ENCODE measurements around the gene ZPBP2.

ZPBP2 gene

GRCh38 chr17:39913989-39914388, 46.0 kb downstream of the ZPBP2 start:
- no peak for DNase-seq

DNA sequence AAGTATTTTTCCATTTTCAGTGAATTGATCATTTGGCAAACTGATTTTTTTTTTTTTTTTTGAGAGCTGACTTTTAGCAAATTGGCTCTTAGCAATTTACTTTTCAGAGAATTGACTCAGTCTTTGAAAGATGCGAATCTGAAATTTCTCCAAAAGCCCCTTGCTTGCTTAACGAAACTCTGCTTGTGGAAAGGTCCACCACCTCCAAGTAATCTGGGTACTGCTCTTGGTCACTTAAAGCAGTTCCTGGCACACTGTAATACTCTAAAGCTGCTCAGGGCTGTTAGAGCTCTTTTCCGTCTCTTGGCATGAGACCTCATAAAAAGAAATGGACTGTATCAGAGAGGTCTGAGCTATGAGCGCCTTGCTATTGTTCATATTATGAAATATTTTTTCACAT, 47.6 kb downstream of the ZPBP2 start:
- DNase-seq = no peak

DNA sequence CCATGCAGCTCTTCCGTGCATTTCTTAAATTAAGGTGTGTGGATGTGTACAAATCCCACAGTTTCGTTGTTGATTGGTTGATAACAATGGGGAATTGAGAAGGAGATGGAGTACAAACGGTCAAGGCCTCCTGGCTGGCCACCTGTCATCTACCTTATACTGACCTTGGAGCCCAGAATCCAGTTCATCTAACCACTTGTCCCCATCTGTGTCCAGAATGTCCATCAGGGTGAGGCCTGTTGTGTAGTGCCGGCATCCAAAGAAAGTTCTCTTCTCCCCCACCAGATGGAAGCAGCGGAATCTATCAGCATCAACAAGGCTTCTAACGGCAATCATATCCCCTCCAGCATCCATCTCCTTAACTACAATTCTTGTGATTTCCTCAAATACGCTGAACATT, 48.9 kb downstream of the ZPBP2 start:
- no peak for DNase-seq

DNA sequence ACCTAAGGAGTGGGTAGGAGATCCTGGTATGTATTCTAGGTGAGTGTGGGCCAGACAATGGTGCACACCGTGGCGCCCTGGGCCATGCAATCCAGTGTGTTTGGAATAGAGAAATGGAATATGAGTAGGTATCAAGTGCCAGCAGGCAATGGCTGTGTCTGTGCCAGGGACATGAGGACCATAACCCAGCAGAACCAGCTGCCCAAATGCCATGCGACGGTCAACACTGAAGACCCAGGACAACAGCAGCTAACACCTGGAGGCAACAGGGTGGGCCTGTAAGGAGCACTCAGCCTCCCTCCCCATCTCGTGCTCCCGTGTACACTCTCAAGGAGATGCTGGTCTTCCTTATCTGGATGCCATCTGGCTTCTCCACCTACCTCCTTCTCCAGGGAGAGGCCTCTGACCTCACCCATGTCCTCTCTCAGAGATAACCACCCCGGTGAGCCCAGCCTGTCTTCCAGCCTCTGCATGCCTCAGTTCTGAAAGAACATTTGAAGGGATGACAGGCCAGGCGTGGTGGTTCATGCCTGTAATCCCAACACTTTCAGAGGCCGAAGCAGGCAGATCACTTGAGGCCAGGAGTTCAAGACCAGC, 51.2 kb downstream of the ZPBP2 start:
- no peak for DNase-seq

DNA sequence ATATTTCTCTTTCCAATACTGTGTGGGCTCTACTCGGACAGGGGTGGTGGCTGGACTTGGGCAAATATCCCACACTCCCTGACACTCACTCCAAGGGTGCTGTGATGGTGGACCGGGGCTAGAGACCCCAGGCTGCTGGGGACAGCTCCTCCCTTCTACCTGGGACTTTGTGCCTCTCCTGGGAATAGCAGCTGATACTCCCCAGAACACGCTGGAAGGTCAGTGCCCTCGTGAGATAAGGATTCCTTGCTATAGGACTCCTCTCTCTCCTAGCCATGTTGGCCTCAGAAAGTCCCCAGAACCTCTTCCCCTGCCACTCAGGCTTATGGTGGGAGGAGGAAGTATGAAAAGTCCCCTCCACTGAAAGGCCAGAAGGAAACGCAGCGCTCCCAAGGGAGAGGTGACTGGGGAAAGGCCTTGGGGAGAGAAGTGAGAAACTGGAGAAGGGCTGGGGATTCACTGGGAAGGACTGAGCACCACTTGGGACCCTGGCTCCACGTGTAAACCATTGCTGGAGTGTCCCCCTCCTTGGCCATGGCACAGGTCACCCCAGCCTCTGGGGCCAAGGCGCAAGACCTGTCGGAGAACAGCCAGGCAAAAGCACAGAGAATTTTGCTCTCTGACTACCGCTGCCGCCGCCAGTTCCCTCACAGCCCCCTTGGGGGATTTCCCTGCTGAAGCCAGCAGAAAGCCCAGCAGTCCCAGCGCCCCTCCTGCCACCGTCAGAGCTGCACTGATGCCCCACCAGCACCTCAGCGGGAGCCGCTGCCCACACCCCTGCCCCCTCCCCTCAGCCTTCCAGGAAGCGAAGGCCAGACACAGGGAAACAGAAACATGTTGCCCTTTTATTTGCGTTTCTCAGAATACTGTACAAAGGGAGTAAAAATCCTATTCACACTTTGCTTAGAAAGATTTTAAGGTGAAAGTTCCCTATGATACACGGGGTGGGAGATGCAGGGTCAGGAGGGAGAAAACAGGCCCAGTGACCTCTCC, 52.5 kb downstream of the ZPBP2 start:
- DNase-seq = no peak

DNA sequence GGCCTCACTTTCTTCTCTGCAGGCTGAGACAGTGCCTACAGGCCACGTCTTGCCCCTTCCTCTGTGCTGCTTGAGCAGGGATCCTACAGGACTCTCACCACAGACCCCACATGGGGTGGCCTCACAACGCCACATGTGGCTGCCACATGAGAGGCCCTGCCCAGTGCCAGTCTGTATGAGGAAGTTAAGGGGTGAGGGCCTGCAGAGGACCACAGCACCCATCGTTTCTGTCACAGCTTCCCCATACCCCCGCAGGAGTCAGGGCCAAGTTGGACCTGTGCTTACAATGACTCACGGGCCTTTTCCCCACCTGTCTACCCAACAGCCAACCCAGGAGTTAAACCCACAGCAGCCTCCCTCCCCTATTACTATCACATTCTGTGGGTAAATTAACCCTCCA, 53.3 kb downstream of the ZPBP2 start:
- DNase-seq = no peak

DNA sequence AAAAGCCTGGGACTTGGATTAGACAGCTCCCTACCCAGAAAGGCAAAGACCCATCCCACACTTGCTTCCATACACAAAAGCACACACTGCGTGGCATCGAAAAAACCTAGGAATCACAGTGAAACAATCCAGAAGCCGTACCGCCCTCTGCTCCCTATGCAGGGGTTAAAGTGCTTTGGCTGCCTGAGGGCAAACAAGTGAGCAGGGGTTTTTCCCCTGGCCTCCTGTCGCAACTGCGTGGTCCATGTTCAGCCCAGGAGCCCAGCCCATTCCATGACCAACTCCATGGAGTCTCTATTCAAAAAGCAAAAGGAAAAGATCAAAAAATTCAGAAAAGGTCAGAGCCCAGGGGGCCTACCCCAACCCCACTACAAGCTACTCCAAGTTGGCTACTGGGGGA, 54.0 kb downstream of the ZPBP2 start:
- no peak for DNase-seq

- DNase-seq = no peak
Observed at GRCh38 chr17:39923230-39923629, 55.2 kb downstream of the ZPBP2 start.

DNA sequence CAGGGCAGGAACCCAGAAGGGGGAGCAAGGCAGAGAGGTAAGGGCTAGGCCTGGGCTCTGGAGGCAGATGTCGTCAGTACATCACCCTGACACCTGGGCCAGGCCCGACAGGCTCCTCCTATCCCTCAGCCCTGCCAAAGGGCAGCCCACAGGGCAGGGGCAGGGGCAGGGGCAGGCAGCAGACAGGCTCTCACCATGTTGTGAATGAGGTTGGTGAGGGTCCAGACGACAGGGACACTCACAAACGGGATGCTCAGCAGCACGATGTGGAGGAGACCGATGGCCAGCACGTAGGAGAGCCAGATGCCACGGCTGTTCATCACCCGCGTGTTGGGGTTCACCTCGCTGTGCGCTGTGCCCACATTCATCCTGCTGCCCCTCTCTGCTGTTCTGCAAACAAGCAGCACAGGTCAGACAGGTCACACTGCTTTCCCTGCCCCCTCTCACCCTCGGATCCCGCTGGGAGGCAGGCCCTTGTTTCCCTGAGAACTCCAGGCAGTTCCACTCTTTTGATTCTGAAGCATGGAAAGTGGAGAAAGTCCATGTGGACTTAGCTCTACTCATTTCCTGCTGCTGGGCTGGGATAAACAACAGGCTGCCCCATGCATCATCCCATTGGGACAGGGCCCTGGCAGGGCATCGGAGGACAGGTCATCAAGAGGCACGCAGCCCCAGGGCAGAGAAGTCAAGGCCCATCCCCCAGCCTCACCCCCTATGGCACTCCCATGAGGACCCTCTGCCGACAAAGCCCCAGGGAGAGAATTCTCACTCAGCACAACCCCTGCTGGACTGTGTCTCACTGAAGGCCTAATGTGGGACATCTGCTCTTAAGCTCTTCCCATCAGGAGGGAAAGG, 56.1 kb downstream of the ZPBP2 start:
- DNase-seq = no peak

DNA sequence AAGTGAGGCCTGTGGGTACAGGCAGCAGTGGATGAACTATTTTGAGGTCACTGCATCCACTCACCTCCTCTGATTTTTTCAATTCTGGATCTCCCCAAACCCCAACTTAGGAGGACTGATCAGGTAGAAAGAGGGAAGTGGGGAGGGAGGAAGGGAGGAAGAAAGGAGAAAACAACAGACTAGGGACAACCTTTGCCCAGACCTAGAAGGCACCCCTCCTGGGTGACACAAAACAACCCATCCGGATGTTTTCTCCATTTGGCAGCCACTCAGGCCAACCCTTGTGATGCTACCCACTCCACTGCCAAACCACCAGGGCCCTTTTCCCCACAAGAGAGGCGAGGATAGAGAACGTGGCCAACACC, 56.7 kb downstream of the ZPBP2 start:
- DNase-seq = no peak

- peak; percentile 9 for DNase-seq
Observed at GRCh38 chr17:39925282-39926134, 57.5 kb downstream of the ZPBP2 start.

DNA sequence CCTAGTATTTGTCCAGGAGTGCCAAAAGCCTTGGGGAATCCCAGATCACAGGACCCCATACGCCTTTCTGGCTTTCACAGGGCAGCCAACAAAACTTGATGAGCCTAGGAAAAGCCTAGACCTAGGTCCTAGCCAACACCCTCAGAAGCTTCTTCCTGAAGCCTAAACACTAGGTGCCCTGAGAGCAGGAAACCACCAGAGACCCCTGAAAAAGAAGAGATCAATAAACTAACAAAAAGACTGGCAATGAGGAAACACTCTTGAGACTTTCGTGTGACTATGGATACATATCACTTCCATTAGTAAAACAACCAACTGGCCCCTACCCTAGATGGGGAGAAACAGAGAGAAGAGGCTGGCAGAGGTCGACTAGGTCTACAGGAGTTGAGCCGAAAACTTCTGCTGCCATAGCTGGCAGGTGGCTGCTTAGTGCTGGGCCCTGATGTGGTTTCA, 58.2 kb downstream of the ZPBP2 start:
- no peak for DNase-seq

DNA sequence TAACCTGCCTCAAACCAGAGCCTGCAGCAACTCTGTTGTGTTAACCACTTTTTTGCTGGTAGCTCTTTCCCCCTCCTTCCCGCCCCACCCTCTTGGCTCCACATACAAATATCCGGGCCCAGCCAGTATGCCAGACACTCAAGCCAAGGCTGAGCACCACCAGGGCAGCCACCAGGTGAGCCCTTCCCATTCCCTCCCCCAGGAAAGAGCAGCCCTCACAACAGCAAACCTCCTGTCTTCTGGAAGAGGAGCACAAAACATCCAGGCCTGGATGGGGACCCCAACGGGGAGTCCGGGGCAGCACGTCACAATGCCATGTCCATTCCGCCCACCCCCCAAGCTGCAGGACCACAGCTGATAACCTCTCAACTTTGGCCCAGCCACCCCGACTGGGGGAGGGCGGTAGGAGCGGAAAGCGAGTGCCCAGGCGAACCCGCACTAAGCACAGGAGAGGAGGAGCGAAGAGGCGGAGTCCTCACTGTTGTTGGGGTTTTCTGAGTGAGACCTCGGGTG, 58.6 kb downstream of the ZPBP2 start:
- no peak for DNase-seq
